Fibroblast of villous mesenchyme (primary cell): ENCODE results near the gene NOL7. TPM values are rescaled to one million over a fixed set of nuclear protein-coding genes. Genes with fewer than 3 reads are reported as not detected.
A peak's percentile ranks its signal among the peaks of the same experiment; 100 is the strongest.

Experiments used
- DNase-seq: peaks from one replicate; pipeline ENCODE4 v3.0.0-alpha.2; 2010; ENCODE audit warnings: low read depth
- H3K4me3 ChIP-seq: 2 replicates; pipeline ENCODE4 v1.5.1; 2011; ENCODE audit warnings: low read depth, mild to moderate bottlenecking, low read length
- total RNA-seq: library from RNA; depleted of rRNA; stranded (reverse); fragments of >200 nt; gene quantifications from 2 replicates; pipeline ENCODE4 v1.2.3, GENCODE V29; 2012
- TF ChIP-seq, protein P1 (sequence below): IDR thresholded peaks from 2 replicates; pipeline ENCODE4 v1.5.1; 2012; ENCODE audit warnings: low read depth, mild to moderate bottlenecking, low read length; ENCODE audit not compliant: insufficient read depth

NOL7 gene
- total RNA-seq, 1 donor: 50.1 TPM

DNA sequence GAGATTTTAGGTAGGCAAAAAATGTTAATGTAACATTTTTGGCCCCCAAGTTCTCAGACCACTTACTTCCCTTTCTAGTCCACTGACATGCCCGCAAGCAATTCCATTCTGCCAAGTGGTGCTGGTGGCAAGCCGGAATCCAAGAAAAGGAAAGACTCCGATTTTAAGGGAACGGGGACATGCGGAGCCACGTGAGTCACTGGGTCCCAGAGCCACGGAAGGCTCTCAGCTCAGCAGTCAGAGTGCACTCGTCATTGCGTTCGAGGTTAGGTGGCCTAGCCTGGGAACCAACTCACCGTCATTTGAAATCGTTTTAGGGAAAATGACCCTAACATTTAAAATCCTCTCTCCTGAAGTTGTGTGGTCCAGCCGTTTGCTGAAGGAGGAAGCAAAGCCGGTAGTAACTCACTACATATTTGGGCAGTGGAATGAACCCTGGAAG is 41.4 kb upstream of the NOL7 start:
- peak overlapping the region; percentile 87 for H3K4me3 ChIP-seq
- DNase-seq: peak; percentile 33
- TF ChIP-seq, protein P1, sequence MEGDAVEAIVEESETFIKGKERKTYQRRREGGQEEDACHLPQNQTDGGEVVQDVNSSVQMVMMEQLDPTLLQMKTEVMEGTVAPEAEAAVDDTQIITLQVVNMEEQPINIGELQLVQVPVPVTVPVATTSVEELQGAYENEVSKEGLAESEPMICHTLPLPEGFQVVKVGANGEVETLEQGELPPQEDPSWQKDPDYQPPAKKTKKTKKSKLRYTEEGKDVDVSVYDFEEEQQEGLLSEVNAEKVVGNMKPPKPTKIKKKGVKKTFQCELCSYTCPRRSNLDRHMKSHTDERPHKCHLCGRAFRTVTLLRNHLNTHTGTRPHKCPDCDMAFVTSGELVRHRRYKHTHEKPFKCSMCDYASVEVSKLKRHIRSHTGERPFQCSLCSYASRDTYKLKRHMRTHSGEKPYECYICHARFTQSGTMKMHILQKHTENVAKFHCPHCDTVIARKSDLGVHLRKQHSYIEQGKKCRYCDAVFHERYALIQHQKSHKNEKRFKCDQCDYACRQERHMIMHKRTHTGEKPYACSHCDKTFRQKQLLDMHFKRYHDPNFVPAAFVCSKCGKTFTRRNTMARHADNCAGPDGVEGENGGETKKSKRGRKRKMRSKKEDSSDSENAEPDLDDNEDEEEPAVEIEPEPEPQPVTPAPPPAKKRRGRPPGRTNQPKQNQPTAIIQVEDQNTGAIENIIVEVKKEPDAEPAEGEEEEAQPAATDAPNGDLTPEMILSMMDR: no peak

DNA sequence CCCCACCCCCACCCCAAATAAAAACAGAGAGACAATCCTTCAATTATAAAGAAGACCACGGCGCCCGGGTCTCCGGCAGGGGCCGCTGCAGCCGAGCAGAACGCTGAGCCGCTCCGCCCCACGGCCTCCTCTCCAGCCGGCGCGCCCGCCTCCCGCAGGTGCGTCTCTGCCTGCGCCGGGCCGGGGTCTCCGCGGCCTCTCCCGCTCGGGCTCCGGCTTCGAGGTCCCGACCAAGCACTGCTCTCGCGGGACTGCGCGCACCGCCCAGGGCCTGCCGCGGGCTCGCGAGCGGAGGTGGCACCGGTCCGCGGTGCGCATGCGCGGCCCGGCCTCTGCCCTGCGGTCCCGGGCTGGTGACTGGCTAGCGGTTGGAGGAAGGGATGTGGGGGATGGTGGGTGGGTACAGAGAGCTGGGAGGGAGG is 41.0 kb upstream of the NOL7 start:
- peak; percentile 90 for DNase-seq
- peak overlapping the region; percentile 87 for H3K4me3 ChIP-seq

DNA sequence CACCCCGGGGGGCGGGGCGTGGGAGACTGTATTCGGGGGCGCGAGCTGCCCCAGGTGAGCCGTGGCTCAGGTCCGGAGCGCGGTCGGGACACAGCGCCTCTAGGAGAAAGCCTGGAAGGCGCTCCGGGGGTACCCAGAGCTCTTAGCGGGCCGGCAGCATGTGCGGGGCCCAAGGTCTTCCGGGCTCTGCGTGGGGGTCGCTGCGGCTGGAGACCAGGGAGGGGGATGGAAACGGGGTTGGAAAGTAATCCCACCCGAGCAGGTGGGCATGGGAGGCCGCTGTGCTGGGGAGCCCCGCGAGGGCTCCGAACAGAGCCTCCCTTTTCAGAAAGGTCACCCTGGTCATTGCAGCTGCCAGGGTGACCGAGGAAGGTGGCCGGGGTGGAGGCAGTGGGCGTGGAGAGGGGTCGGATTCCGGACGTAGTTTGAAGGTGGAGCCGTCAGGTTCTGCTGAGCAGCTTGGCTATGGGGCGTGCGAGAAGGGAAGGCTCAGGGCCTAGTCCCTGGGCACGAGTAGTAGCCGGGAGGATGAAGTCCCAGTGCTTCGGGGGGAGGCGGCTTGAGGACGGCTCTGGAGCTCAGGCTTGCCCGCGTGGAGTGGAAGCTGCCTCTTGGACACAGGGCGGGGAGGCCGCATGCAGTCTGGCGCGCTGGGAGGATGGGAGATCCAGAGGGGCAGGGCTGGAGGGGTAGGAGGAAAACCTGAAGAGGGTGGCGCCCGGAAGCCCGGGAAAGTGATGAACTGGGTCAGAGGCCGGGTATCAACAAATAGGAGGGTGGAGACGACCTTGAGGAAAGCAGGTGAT is 40.4 kb upstream of the NOL7 start, which contains the start of gene SIRT5:
Gene SIRT5, plus strand, starts transcription at position 31 of the 806 bp plus-strand sequence. CDS start 9,510 bp downstream, outside the sequence.
- peak within 1 kb of the TSS; percentile 87 for H3K4me3 ChIP-seq
- DNase-seq: peak; percentile 78
- TF ChIP-seq, protein P1: no peak

More for the DNA sequence above, 41.0 kb upstream of the NOL7 start:
- TF ChIP-seq, protein P1: peak; percentile 42

DNA sequence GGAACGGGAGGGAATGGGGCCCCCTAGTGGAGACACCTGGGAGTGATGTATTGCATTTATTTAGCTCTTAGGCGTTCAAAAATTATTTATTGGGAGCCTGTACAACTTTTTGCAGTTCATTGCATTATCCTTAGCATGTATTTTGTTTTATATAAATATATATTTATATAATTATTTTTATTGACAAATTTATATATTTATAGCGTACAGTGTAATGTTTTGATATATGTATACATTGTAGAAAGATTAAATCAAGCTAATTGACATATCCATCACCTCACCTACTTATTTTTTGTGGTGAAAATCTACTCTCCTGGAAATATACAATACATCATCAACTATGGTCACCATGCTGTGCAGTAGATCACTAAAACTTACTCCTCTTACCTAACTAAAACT is 39.8 kb upstream of the NOL7 start:
- H3K4me3 ChIP-seq: peak overlapping the region; percentile 87
- TF ChIP-seq, protein P1: peak; percentile 68
- DNase-seq: no peak

DNA sequence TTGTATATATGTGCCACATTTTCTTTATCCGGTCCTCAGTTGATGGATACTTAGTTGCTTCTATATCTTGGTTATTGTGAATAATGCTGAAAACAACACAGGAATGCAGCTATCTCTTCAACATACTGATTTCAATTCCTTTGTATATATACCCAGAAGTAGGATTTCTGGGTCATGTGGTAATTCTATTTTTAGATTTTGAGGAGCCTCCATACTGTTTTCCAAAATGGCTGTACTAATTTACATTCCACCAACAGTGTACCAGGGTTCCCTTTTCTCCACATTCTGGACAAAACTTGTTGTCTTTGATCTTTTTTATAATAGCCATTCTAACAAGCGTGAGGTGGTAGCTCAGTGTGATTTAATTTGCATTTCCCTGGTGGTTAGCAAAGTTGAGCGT is 39.1 kb upstream of the NOL7 start:
- TF ChIP-seq, protein P1: no peak
- DNase-seq: no peak
- H3K4me3 ChIP-seq: no peak overlapping the region

DNA sequence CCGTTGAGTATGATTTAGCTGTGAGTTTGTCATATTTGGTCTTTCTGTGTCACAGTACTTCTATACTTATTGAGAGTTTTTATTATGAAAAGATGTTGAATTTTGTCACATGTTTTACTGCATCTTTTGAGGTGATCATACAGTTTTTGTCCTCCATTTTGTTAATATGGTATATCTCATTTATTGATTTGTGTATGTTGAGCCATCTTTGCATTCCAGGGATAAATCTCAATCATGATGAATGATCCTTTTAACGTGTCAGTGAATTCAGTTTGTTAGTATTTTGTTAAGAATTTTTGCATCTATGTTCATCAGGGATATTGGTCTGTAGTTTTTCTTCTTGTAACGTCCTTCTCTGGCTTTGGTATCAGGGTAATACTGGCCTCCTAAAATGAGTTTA is 37.2 kb upstream of the NOL7 start:
- H3K4me3 ChIP-seq: no peak overlapping the region
- no peak for DNase-seq
- TF ChIP-seq, protein P1: no peak
